ENCODE results near the gene USP5. TPM values are rescaled to one million over a fixed set of nuclear protein-coding genes. Genes with fewer than 3 reads are reported as not detected.
"Not testable (repeated sequence)": the region's sequence is repeated elsewhere in the genome, so short reads cannot be mapped to it uniquely, and the experiment has no call there.

USP5 gene
- total and polyA plus RNA-seq, 2 experiments from 2014 or later = 61.6 to 78.9 TPM

DNA sequence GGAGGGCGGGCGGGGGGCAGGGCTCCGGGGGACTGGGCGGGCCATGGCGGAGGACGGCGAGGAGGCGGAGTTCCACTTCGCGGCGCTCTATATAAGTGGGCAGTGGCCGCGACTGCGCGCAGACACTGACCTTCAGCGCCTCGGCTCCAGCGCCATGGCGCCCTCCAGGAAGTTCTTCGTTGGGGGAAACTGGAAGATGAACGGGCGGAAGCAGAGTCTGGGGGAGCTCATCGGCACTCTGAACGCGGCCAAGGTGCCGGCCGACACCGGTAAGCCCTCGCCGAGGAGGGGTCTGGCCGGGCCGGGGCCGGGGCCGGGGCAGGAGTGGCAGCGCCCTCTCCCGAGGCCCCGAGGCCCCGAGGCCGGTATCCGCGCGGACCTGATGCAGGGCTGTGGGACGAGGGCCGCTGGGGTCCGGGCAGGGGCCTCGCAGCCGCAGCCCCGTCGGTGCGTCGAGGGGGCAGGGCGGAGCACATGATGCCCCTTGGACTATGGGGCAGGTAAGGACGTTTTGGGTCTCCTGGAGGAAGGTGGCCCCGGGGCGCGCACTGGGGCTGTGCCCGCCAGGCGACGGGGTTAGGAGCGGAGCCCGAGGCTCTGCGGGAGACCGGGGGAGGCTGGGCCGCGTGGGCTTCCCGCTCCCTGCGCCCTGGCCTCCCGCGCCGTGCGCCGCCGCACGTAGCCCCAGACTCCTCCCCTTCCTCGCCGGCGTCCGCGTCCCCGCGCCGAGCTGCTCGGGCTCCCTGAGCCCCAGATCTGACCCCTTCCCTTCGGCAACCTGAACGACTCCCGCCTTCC lies 15.7 kb downstream of the USP5 start, which contains the start of gene TPI1:
TPI1 (plus strand) TSS at position 119 of the 798 bp plus-strand sequence; CDS start at position 155, 36 bp downstream.
- WGBS (ENCODE audit: low lambda C conversion rate, missing lambda C conversion rate) = 4% methylated on average over 39 of the region's 86 CpGs
- Histone ChIP-seq H3K4me1 (ENCODE audit: insufficient read depth) (peaks cover 23% of the 10 kb centered on the region), H3K36me3 (replicated peaks; ENCODE audit: insufficient read depth, low read depth) (no peaks in the 10 kb centered on the region), H3K27ac (peak within 1 kb of the TSS; percentile 97), H3K4me2 (peak within 1 kb of the TSS; percentile 84), H3K9me2 (replicated peaks; ENCODE audit: insufficient read depth) (no peaks in the 10 kb centered on the region), H3K9me3 (ENCODE audit: low read depth) (no peaks in the 10 kb centered on the region), H2AFZ (peak within 1 kb of the TSS; percentile 37), H3K4me3 (peak within 1 kb of the TSS; percentile 94), H3K79me2 (peaks cover 36% of the 10 kb centered on the region), H3K27me3 (no peaks in the 10 kb centered on the region), H4K20me1 (ENCODE audit: insufficient read depth, poor library complexity, severe bottlenecking) (peaks cover 21% of the 10 kb centered on the region)
- TF ChIP-seq, protein P1, sequence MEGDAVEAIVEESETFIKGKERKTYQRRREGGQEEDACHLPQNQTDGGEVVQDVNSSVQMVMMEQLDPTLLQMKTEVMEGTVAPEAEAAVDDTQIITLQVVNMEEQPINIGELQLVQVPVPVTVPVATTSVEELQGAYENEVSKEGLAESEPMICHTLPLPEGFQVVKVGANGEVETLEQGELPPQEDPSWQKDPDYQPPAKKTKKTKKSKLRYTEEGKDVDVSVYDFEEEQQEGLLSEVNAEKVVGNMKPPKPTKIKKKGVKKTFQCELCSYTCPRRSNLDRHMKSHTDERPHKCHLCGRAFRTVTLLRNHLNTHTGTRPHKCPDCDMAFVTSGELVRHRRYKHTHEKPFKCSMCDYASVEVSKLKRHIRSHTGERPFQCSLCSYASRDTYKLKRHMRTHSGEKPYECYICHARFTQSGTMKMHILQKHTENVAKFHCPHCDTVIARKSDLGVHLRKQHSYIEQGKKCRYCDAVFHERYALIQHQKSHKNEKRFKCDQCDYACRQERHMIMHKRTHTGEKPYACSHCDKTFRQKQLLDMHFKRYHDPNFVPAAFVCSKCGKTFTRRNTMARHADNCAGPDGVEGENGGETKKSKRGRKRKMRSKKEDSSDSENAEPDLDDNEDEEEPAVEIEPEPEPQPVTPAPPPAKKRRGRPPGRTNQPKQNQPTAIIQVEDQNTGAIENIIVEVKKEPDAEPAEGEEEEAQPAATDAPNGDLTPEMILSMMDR (IDR thresholded peaks at IDR 0.05; ENCODE audit: poor library complexity) = no peak
- TF ChIP-seq EZH2phosphoT487 (IDR thresholded peaks at IDR 0.05; ENCODE audit: low read depth, severe bottlenecking, unreplicated experiment) (no peak), EZH2 (IDR thresholded peaks at IDR 0.05; ENCODE audit: borderline replicate concordance) (no peak)
- peak; percentile 94 for DNase-seq (ENCODE audit: low spot score)

DNA sequence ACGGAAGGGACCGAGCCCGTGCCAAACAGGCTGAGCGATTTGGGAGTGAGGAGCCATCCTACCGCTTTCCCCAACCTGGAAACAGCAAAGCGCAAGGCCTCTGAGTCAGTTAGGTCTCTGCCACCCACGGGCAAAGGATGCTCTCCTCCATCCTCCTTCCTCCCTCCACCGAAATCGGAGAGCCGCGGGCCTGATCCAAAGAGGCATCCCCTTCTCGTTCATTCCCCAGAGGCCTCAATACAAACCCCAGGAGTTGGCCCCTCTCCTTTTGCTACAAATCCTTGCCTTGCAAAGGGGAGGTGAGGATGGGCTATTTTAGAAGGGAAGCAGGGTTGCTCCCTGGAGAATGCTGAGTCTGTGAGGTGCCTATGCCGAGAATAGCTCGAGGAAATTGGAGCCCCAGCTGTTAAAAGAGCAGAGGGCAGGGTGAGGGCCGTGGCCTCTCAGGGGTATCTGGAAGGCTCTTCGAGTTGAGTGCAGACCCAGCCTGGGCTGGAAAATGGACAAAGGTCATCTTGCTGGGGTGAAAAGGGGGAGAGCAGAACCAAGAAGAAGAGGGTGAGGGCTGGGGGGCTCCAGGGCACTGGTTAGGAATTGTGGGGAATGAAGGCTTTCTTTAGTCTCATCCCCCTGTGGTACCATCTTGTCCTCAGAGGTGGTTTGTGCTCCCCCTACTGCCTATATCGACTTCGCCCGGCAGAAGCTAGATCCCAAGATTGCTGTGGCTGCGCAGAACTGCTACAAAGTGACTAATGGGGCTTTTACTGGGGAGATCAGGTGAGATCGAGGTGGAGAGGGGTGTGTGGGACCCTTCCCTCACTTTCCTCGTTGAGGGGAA lies 16.5 kb downstream of the USP5 start:
- 7% methylated on average over 22 of the region's 22 CpGs for WGBS (ENCODE audit: low lambda C conversion rate, missing lambda C conversion rate)
- no peak for TF ChIP-seq EZH2 (IDR thresholded peaks at IDR 0.05; ENCODE audit: borderline replicate concordance)
- TF ChIP-seq, protein P1 (IDR thresholded peaks at IDR 0.05; ENCODE audit: poor library complexity) = no peak
- no peak for TF ChIP-seq EZH2phosphoT487 (IDR thresholded peaks at IDR 0.05; ENCODE audit: low read depth, severe bottlenecking, unreplicated experiment)
- Histone ChIP-seq H2AFZ (peak overlapping the region; percentile 11), H4K20me1 (ENCODE audit: insufficient read depth, poor library complexity, severe bottlenecking) (peaks cover 21% of the 10 kb centered on the region), H3K9me2 (replicated peaks; ENCODE audit: insufficient read depth) (no peaks in the 10 kb centered on the region), H3K4me1 (ENCODE audit: insufficient read depth) (peaks cover 23% of the 10 kb centered on the region), H3K36me3 (replicated peaks; ENCODE audit: insufficient read depth, low read depth) (no peaks in the 10 kb centered on the region), H3K79me2 (peaks cover 36% of the 10 kb centered on the region), H3K9me3 (ENCODE audit: low read depth) (no peaks in the 10 kb centered on the region), H3K4me2 (peak overlapping the region; percentile 84), H3K27ac (peak overlapping the region; percentile 97), H3K27me3 (no peaks in the 10 kb centered on the region), H3K4me3 (peak overlapping the region; percentile 94)
- DNase-seq (ENCODE audit: low spot score) = no peak

DNA sequence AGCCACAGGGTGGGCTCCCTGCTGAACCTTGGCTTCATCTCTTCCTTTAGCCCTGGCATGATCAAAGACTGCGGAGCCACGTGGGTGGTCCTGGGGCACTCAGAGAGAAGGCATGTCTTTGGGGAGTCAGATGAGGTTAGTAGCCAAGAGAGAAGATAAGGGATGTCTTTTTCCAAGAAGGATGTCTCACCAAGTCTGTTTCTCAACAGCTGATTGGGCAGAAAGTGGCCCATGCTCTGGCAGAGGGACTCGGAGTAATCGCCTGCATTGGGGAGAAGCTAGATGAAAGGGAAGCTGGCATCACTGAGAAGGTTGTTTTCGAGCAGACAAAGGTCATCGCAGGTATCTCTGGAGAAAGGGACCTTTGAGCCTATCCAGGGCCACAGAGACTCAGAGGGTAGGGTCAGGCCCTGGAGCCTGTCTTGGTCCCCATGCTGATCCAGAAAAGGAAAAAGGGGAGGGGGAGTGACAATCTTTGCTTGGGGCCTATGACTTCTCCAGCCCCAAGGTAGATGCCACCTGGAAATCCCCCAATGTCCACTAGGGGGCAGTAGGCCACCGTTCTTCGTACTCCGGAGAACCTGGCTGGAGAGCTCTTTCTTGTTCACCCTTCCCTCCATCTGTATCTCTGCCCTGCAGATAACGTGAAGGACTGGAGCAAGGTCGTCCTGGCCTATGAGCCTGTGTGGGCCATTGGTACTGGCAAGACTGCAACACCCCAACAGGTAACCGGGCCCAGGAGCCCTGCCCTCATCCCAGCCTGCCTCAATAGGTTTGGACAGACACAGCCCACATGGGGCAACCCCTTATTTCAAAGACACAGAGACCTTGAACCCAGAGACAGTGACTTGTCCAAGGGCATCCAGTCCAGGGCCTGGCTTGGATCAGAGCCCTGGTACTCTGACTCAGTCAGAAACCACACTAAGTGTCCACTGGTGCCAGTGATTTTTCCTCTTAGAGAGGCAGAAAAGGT lies 17.4 kb downstream of the USP5 start:
- Histone ChIP-seq H3K27me3 (no peaks in the 10 kb centered on the region), H3K4me2 (peak overlapping the region; percentile 84), H3K9me3 (ENCODE audit: low read depth) (no peaks in the 10 kb centered on the region), H2AFZ (no peak overlapping the region), H3K36me3 (replicated peaks; ENCODE audit: insufficient read depth, low read depth) (no peaks in the 10 kb centered on the region), H3K9me2 (replicated peaks; ENCODE audit: insufficient read depth) (no peaks in the 10 kb centered on the region), H3K4me3 (peak overlapping the region; percentile 94), H3K27ac (peak overlapping the region; percentile 97), H3K79me2 (peaks cover 40% of the 10 kb centered on the region), H4K20me1 (ENCODE audit: insufficient read depth, poor library complexity, severe bottlenecking) (peaks cover 21% of the 10 kb centered on the region), H3K4me1 (ENCODE audit: insufficient read depth) (peaks cover 28% of the 10 kb centered on the region)
- TF ChIP-seq, protein P1 (IDR thresholded peaks at IDR 0.05; ENCODE audit: poor library complexity) = peak; percentile 82
- TF ChIP-seq EZH2 (IDR thresholded peaks at IDR 0.05; ENCODE audit: borderline replicate concordance) = no peak
- DNase-seq (ENCODE audit: low spot score) = peak; percentile 93
- WGBS (ENCODE audit: low lambda C conversion rate, missing lambda C conversion rate) = 36% methylated on average over 12 of the region's 12 CpGs

DNA sequence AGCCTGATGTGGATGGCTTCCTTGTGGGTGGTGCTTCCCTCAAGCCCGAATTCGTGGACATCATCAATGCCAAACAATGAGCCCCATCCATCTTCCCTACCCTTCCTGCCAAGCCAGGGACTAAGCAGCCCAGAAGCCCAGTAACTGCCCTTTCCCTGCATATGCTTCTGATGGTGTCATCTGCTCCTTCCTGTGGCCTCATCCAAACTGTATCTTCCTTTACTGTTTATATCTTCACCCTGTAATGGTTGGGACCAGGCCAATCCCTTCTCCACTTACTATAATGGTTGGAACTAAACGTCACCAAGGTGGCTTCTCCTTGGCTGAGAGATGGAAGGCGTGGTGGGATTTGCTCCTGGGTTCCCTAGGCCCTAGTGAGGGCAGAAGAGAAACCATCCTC lies 18.4 kb downstream of the USP5 start:
- Histone ChIP-seq H3K79me2 (peaks cover 44% of the 10 kb centered on the region), H3K4me1 (ENCODE audit: insufficient read depth) (peaks cover 29% of the 10 kb centered on the region), H4K20me1 (ENCODE audit: insufficient read depth, poor library complexity, severe bottlenecking) (peaks cover 21% of the 10 kb centered on the region)
- not testable (repeated sequence) for H3K9me3 ChIP-seq (ENCODE audit: low read depth); H3K4me3 ChIP-seq; H3K4me2 ChIP-seq; H2AFZ ChIP-seq; H3K36me3 ChIP-seq (replicated peaks; ENCODE audit: insufficient read depth, low read depth); H3K27me3 ChIP-seq; H3K9me2 ChIP-seq (replicated peaks; ENCODE audit: insufficient read depth); DNase-seq (ENCODE audit: low spot score); H3K27ac ChIP-seq
- 93% methylated on average over 4 of the region's 4 CpGs for WGBS (ENCODE audit: low lambda C conversion rate, missing lambda C conversion rate)

All from hepatocyte (in vitro differentiated cells).